Panc1 (cell line): Measurements from ENCODE around the gene CASP10.

Source experiments
- CTCF ChIP-seq: fragments of 450-650 bp; IDR thresholded peaks from 2 replicates; pipeline ENCODE4 v1.5.1; 2017; ENCODE audit warnings: mild to moderate bottlenecking
- POLR2AphosphoS5 ChIP-seq: IDR thresholded peaks from 2 replicates; pipeline ENCODE4 v1.6.1; 2012; ENCODE audit warnings: mild to moderate bottlenecking, low read depth, low read length, moderate library complexity
- REST ChIP-seq, 2 experiments: IDR thresholded peaks; 2 replicates each; pipeline ENCODE4 v1.6.1; 2011 to 2012; ENCODE audit warnings: low read depth in 2 of 2, control low read depth in 1 of 2, low read length in 1 of 2, mild to moderate bottlenecking in 1 of 2, moderate library complexity in 1 of 2; ENCODE audit not compliant: insufficient read depth in 1 of 2
- SIN3A ChIP-seq: IDR thresholded peaks from 2 replicates; pipeline ENCODE4 v1.6.1; 2012; ENCODE audit warnings: low read depth, mild to moderate bottlenecking, low read length, moderate library complexity, borderline replicate concordance; ENCODE audit not compliant: insufficient read depth
- TCF7L2 ChIP-seq: IDR thresholded peaks from 2 replicates; pipeline ENCODE4 v1.6.1; 2011; ENCODE audit warnings: mild to moderate bottlenecking, low read depth, low read length, inconsistent platforms

- no peak for TF ChIP-seq SIN3A
- no peak for TF ChIP-seq CTCF
- TF ChIP-seq POLR2AphosphoS5: no peak
- TF ChIP-seq REST (IDR thresholded peaks at IDR 0.05; ENCODE audit: insufficient read depth in 1 of 2, low read depth in 2 of 2, low read length in 1 of 2): no peak
- TF ChIP-seq TCF7L2: no peak
These were observed 67.8 kb downstream of the CASP10 start for GRCh38 chr2:201250741-201251140.
